ENCODE measurements around the gene ODAD3. TPM values are rescaled to one million over a fixed set of nuclear protein-coding genes. Genes with fewer than 3 reads are reported as not detected.

The ODAD3 gene
- total RNA-seq (ENCODE audit: low replicate concordance): 0.08 and 0.45 TPM in 2 replicates

DNA sequence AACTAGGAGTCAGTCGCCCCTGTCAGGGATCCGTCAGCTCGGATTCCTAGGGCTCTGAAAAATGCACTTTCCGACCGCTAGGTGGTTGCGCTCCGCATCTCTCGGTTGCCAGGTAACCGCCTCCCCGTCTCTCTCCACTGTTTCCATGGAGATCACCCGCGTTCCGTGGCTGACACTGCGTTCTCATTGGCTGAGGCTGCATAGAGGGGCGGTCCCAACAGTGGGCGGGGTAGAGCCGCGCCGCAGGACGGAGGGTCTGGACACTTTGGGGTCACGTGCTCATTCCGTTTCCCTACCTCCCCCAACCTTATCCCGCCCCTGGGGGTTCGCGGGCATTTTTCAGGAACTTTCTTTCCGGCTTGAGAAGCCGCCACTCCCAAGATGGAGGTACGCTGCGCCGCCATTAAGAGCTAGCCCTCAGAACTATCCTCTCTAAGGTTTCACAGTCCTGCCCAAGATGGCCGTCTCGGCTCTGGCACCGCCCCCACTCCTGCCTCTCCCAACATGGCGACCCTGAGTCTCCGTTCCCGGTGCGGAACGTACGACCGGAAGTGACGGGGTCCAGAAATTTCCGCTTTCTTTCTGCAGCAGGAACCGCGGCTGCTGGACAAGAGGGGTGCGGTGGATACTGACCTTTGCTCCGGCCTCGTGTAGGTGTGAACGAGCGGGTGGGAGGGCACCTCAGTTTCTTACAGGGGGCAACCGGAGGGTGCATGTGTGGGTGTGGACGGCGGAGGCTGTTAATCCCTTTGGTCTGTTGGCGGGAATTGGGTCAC lies at the start of gene ODAD3, which contains the start of gene PRKCSH:
ODAD3 (minus strand) TSS at position 65 of the 776 bp plus-strand sequence. CDS start 105 bp downstream, outside the sequence.
PRKCSH (plus strand) TSS at position 579 of the 776 bp plus-strand sequence. CDS start 483 bp downstream, outside the sequence.
- peak within 1 kb of the TSS; percentile 94 for H3K4me3 ChIP-seq (ENCODE audit: low read depth, low read length)
- peak; percentile 100 for DNase-seq (ENCODE audit: low read depth)
- TF ChIP-seq, protein P1, sequence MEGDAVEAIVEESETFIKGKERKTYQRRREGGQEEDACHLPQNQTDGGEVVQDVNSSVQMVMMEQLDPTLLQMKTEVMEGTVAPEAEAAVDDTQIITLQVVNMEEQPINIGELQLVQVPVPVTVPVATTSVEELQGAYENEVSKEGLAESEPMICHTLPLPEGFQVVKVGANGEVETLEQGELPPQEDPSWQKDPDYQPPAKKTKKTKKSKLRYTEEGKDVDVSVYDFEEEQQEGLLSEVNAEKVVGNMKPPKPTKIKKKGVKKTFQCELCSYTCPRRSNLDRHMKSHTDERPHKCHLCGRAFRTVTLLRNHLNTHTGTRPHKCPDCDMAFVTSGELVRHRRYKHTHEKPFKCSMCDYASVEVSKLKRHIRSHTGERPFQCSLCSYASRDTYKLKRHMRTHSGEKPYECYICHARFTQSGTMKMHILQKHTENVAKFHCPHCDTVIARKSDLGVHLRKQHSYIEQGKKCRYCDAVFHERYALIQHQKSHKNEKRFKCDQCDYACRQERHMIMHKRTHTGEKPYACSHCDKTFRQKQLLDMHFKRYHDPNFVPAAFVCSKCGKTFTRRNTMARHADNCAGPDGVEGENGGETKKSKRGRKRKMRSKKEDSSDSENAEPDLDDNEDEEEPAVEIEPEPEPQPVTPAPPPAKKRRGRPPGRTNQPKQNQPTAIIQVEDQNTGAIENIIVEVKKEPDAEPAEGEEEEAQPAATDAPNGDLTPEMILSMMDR (IDR thresholded peaks at IDR 0.05; ENCODE audit: insufficient read depth, low read length): peak; percentile 92

DNA sequence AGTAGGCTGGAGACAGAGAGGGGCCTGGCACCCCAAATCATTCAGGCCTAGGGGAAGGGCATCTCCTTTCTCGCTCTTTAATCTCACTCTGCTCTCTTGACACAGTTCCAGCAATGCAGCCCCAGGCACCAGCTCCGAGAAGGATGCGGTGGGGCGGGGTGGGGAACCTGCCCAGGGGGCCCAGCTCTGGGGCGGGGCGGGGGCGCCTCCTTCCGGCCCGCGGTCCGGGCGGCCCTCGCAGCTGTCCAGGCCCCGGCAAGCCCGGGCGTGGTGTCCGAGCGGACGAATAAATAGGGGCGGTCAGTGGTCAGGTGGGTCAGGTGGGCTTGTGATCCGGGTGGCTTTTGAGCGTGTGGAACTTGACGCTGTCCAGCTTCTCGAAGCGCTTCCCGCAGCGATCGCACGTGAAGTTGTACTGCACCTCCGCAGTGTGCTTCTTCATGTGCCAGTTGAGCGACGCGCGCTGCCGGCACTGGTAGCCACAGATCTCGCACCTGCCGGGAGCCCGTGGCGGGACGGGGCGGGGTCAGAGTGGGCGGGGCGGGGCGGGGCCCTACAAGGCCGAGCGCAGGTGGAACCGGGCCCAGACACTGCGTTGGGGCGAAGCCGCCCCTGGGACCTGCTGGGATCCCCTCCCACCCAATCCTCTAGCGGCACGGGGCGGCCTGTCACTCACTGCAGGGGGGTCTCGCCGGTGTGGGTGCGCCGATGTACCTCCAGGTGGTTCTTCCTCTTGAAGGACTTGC lies 48.6 kb upstream of the ODAD3 start:
- no peak overlapping the region for H3K4me3 ChIP-seq (ENCODE audit: low read depth, low read length)
- TF ChIP-seq, protein P1 (IDR thresholded peaks at IDR 0.05; ENCODE audit: insufficient read depth, low read length): no peak
- no peak for DNase-seq (ENCODE audit: low read depth)

DNA sequence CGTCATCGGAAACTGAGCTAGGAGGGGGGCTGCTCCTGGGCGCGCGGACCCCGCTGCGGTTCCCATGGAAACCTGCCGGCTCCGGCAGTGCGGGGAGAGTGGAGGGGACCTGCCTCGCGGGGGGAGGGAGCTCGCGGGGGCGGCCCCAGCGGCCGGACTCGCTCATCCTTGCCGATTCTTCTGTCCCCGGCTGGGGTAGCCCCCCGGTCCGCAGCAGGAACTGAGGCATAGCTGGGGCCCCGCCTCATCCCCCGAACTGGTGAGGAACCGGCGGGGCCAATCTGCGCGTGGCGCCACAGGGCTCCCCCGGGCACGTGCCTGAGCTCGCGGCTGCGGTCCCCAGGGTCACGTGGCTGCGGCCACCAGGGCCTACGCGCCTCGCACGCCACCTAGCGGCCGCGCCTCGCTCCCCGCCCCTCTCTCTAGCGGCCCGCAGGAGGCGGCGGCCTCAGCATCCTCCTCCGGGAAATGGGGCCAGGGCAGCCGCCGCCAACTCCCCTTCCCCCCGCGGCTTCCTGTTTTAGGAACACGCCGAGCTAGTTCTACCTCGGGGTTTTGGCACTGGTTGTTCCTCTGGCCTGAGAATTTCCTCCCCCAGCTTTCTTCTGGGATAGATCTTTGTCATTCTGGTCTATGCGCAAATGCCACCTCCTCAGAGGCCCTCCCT lies 47.6 kb upstream of the ODAD3 start:
- H3K4me3 ChIP-seq (ENCODE audit: low read depth, low read length): peak overlapping the region; percentile 52
- DNase-seq (ENCODE audit: low read depth): peak; percentile 66

DNA sequence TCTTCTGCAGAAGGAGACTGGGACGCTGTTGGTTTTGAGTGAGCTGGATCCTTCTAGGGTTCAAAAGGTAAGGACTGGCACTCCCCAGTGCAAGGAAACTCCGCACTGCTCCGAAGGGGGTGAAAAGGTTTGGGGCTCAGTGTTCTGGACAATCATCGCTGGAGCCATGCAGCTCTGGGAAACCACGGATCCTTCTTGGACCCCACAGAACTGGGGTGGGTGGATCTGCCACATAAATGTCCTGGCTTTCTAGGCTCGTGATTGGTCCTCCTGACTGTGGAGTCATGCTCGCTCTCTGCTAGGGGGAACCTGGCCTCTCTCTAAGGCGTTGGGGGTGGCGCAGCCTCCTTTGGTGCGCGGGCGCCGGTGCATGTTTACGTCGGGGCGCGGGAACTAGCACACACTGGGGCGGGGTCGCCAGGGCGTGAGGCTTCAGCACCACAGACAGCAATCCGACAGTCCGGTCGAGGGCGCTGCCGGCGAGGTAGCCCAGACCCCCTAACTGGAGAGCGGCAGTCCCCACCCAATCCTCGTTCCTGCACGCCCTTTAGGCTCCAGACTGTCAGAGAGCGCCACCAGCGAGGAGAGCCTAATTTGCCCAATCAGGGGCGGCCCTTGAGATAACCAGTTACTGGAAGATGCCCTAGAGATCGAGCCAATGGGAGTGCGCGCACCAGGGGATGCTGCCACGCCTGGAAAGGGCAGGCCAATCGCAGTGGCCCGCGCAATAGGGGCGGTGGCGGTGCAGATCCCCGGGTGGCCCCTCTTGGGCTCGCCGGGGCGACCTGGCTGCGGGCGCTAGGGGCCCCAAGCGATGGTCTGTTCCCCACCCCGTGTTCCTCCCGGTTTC lies 46.8 kb upstream of the ODAD3 start:
- TF ChIP-seq, protein P1 (IDR thresholded peaks at IDR 0.05; ENCODE audit: insufficient read depth, low read length): no peak
- DNase-seq (ENCODE audit: low read depth): peak; percentile 75
- H3K4me3 ChIP-seq (ENCODE audit: low read depth, low read length): peak overlapping the region; percentile 52

More for the DNA sequence above, 47.6 kb upstream of the ODAD3 start:
- TF ChIP-seq, protein P1 (IDR thresholded peaks at IDR 0.05; ENCODE audit: insufficient read depth, low read length): peak; percentile 60

DNA sequence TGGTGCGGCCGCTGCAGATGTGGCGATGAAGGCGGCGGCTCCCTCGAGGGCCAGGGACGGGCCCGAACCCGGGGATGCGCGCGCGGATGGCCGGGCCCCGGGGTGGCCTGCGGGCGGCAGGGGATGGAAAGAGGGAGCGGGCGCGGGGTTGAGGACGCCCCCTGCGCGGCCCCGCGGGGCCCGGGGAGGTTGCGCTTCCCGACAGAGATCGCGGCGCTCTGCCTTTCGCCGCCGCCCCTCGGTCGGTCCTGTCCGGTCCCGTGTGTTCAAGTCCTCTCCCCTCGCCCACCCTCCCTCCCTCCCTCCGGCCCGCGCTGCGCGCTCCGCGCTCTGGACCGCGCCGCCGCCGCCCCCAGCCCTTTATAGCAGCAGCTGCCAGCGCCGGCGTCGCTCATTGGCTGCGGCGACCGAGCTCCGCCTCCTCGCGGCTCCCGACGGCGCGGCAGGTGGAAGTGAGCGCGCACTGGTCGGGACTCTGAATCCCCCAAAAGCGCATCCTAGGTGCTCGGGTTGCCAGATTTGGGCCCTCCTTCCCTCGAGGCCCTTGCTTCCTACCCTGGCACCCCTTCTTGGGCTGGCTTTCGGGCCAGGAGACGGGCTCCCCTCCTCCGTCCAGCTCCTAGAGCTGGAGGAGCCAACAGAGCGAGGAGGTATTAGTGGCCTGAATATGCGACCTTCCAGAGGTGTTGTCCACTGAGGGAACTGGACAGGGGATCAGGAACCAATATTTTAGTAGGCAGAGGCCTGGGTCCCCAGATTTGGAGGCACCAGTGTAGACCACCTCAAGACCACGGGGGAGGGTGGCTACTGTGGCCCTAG lies 46.0 kb upstream of the ODAD3 start, which contains the start of gene ELAVL3:
ELAVL3 (minus strand) TSS at position 332 of the 819 bp plus-strand sequence. CDS start 438 bp downstream, outside the sequence.
- peak within 1 kb of the TSS; percentile 52 for H3K4me3 ChIP-seq (ENCODE audit: low read depth, low read length)
- no peak for DNase-seq (ENCODE audit: low read depth)
- TF ChIP-seq, protein P1 (IDR thresholded peaks at IDR 0.05; ENCODE audit: insufficient read depth, low read length): no peak
